Mesenchymal stem cell (in vitro differentiated cells and primary cell): ENCODE measurements around the gene LAGE3.
A peak's percentile ranks its signal among the peaks of the same experiment; 100 is the strongest.

ENCODE experiments used
- DNase-seq: peaks from one replicate; pipeline ENCODE4 v3.0.0-alpha.2; 2013
- H2AFZ ChIP-seq: one replicate; pipeline ENCODE4 v1.6.1; 2013; ENCODE audit warnings: low read depth, mild to moderate bottlenecking, control low read depth, inconsistent platforms, low read length, moderate library complexity
- H2AK5ac ChIP-seq: 2 replicates; pipeline ENCODE4 v1.6.1; 2013; ENCODE audit warnings: low read length, moderate library complexity, mild to moderate bottlenecking, inconsistent platforms; ENCODE audit not compliant: severe bottlenecking
- H2BK120ac ChIP-seq: one replicate; pipeline ENCODE4 v1.6.1; 2013; ENCODE audit warnings: low read depth, mild to moderate bottlenecking, inconsistent platforms, low read length, moderate library complexity
- H2BK12ac ChIP-seq, 2 experiments: one replicate each; pipeline ENCODE4 v1.6.1; 2013; ENCODE audit warnings: inconsistent platforms in 2 of 2, low read length in 2 of 2, mild to moderate bottlenecking in 2 of 2, moderate library complexity in 2 of 2, control low read depth in 1 of 2
- H2BK15ac ChIP-seq: one replicate; pipeline ENCODE4 v1.6.1; 2013; ENCODE audit warnings: mild to moderate bottlenecking, low read depth, inconsistent platforms; ENCODE audit not compliant: poor library complexity, severe bottlenecking
- H2BK5ac ChIP-seq: 2 replicates; pipeline ENCODE4 v1.6.1; 2013; ENCODE audit warnings: low read depth, mild to moderate bottlenecking, low read length, control low read depth, inconsistent platforms; ENCODE audit not compliant: poor library complexity, severe bottlenecking
- H3K14ac ChIP-seq, 2 experiments: one replicate each; pipeline ENCODE4 v1.6.1; 2013; ENCODE audit warnings: inconsistent platforms in 2 of 2, low read length in 2 of 2, control low read depth in 1 of 2, mild to moderate bottlenecking in 1 of 2, moderate library complexity in 1 of 2
- H3K18ac ChIP-seq, 2 experiments: one replicate each; pipeline ENCODE4 v1.6.1; 2013; ENCODE audit warnings: inconsistent platforms in 2 of 2, low read length in 2 of 2, control low read depth in 1 of 2, low read depth in 1 of 2, mild to moderate bottlenecking in 1 of 2
- H3K23ac ChIP-seq, 2 experiments: one replicate each; pipeline ENCODE4 v1.6.1; 2013; ENCODE audit warnings: inconsistent platforms in 2 of 2, low read length in 2 of 2, mild to moderate bottlenecking in 2 of 2, moderate library complexity in 2 of 2, control low read depth in 1 of 2
- H3K27ac ChIP-seq: 2 replicates; pipeline ENCODE4 v1.5.1; 2013; ENCODE audit warnings: mild to moderate bottlenecking, moderate library complexity, low read length, control low read depth, inconsistent platforms; ENCODE audit not compliant: poor library complexity, severe bottlenecking
- H3K27me3 ChIP-seq, 2 experiments: 2 replicates each; pipeline versions ENCODE4 v1.6.1 to v1.7.0; 2013; ENCODE audit warnings: low read length in 2 of 2, mild to moderate bottlenecking in 2 of 2, moderate library complexity in 2 of 2, control low read depth in 1 of 2, inconsistent platforms in 1 of 2; ENCODE audit not compliant: control insufficient read depth in 1 of 2, insufficient read depth in 1 of 2
- H3K36me3 ChIP-seq, 2 experiments: 2 replicates each; pipeline versions ENCODE4 v1.6.1 to v1.7.0; 2013; ENCODE audit warnings: low read length in 2 of 2, control low read depth in 1 of 2, inconsistent platforms in 1 of 2, low read depth in 1 of 2, mild to moderate bottlenecking in 1 of 2; ENCODE audit not compliant: insufficient read depth in 2 of 2, control insufficient read depth in 1 of 2
- H3K4ac ChIP-seq, 2 experiments: one replicate each; pipeline ENCODE4 v1.6.1; 2013; ENCODE audit warnings: inconsistent platforms in 2 of 2, low read length in 2 of 2, mild to moderate bottlenecking in 2 of 2, moderate library complexity in 2 of 2, control low read depth in 1 of 2, low read depth in 1 of 2
- H3K4me1 ChIP-seq: 2 replicates; pipeline ENCODE4 v1.6.1; 2013; ENCODE audit warnings: low read depth, low read length, control low read depth; ENCODE audit not compliant: control insufficient read depth, insufficient read depth
- H3K4me2 ChIP-seq: 2 replicates; pipeline ENCODE4 v1.6.1; 2013; ENCODE audit warnings: low read length, mild to moderate bottlenecking, inconsistent platforms; ENCODE audit not compliant: poor library complexity, severe bottlenecking
- H3K4me3 ChIP-seq, 2 experiments: 2 replicates each; pipeline versions ENCODE4 v1.5.1 to v1.7.0; 2013; ENCODE audit warnings: low read length in 2 of 2, mild to moderate bottlenecking in 2 of 2, control low read depth in 1 of 2, low read depth in 1 of 2; ENCODE audit not compliant: insufficient read depth in 1 of 2
- H3K79me1 ChIP-seq: replicated peaks from 2 replicates; pipeline ENCODE4 v1.6.1; 2013; ENCODE audit warnings: mild to moderate bottlenecking, control low read depth, low read length, inconsistent platforms; ENCODE audit not compliant: poor library complexity, severe bottlenecking
- H3K9ac ChIP-seq: 2 replicates; pipeline ENCODE4 v1.7.0; 2013; ENCODE audit warnings: mild to moderate bottlenecking, low read length, moderate library complexity
- H3K9me3 ChIP-seq: 2 replicates; pipeline ENCODE4 v1.7.0; 2013; ENCODE audit warnings: mild to moderate bottlenecking, low read length; ENCODE audit not compliant: control insufficient read depth
- H4K8ac ChIP-seq: one replicate; pipeline ENCODE4 v1.6.1; 2013; ENCODE audit warnings: inconsistent platforms, mild to moderate bottlenecking, low read length, moderate library complexity
- H4K91ac ChIP-seq: one replicate; pipeline ENCODE4 v1.6.1; 2013; ENCODE audit warnings: mild to moderate bottlenecking, low read length, inconsistent platforms
- WGBS: methylation state at CpG from one replicate; pipeline ENCODE4 v1.1.7; 2013; ENCODE audit warnings: mixed read lengths; 5-methylcytosine and 5-hydroxymethylcytosine counted together

The LAGE3 gene

GRCh38 chrX:154519389-154519788 is 40.3 kb upstream of the LAGE3 start:
- no peak overlapping the region for H3K27ac ChIP-seq
- H3K36me3 ChIP-seq, result no peaks in the 10 kb centered on the region
- H3K9ac ChIP-seq, result no peak overlapping the region
- 100% methylated on average over 7 of the region's 8 CpGs for WGBS
- no peak overlapping the region for H2BK120ac ChIP-seq
- H4K8ac ChIP-seq, result no peak overlapping the region
- no peak overlapping the region for H3K4ac ChIP-seq
- H2BK5ac ChIP-seq, result no peak overlapping the region
- no peak for DNase-seq
- H3K9me3 ChIP-seq, result no peaks in the 10 kb centered on the region
- no peak overlapping the region for H2AK5ac ChIP-seq
- no peak overlapping the region for H2BK15ac ChIP-seq
- no peak overlapping the region for H3K18ac ChIP-seq
- peaks cover 0 to 3% of the 10 kb centered on the region in 2 experiments for H3K27me3 ChIP-seq
- peaks cover 3% of the 10 kb centered on the region for H3K79me1 ChIP-seq
- H3K23ac ChIP-seq, result no peak overlapping the region
- H3K4me3 ChIP-seq, result no peak overlapping the region
- H4K91ac ChIP-seq, result no peak overlapping the region
- H3K4me1 ChIP-seq, result peaks cover 10% of the 10 kb centered on the region
- H2BK12ac ChIP-seq, result no peak overlapping the region
- H2AFZ ChIP-seq, result no peak overlapping the region
- no peak overlapping the region for H3K14ac ChIP-seq
- no peak overlapping the region for H3K4me2 ChIP-seq

GRCh38 chrX:154517101-154517781 is 38.2 kb upstream of the LAGE3 start:
- H4K8ac ChIP-seq, result peak overlapping the region; percentile 30
- peak overlapping the region; percentile 63 for H2AFZ ChIP-seq
- WGBS, result 21% methylated on average over 23 of the region's 25 CpGs
- H3K9me3 ChIP-seq, result no peaks in the 10 kb centered on the region
- peaks cover 10% of the 10 kb centered on the region for H3K4me1 ChIP-seq
- no peak overlapping the region for H2BK120ac ChIP-seq
- peak overlapping the region in 1 of 2 experiments; percentile 99 for H3K18ac ChIP-seq
- peak overlapping the region in 1 of 2 experiments; percentile 91 for H3K4ac ChIP-seq
- peak overlapping the region; percentile 67 for H4K91ac ChIP-seq
- H3K27me3 ChIP-seq, result peaks cover 0 to 3% of the 10 kb centered on the region in 2 experiments
- peaks cover 0 to 8% of the 10 kb centered on the region in 2 experiments for H3K36me3 ChIP-seq
- no peak overlapping the region for H2BK15ac ChIP-seq
- peak overlapping the region; percentile 87 for H3K9ac ChIP-seq
- H2BK5ac ChIP-seq, result no peak overlapping the region
- peak overlapping the region in 1 of 2 experiments; percentile 79 for H3K14ac ChIP-seq
- no peak overlapping the region for H2AK5ac ChIP-seq
- peaks cover 6% of the 10 kb centered on the region for H3K79me1 ChIP-seq
- H3K27ac ChIP-seq, result no peak overlapping the region
- peak overlapping the region in 1 of 2 experiments; percentile 74 for H3K4me3 ChIP-seq
- peak overlapping the region in 1 of 2 experiments; percentile 89 for H2BK12ac ChIP-seq
- H3K23ac ChIP-seq, result peak overlapping the region in 1 of 2 experiments; percentile 96
- no peak overlapping the region for H3K4me2 ChIP-seq
- peak; percentile 38 for DNase-seq

GRCh38 chrX:154516656-154517100 is 37.6 kb upstream of the LAGE3 start:
- Histone ChIP-seq H4K91ac (peak overlapping the region; percentile 61), H3K9ac (peak overlapping the region; percentile 87), H3K23ac (no peak overlapping the region), H3K9me3 (no peaks in the 10 kb centered on the region), H3K18ac (peak overlapping the region; percentile 83 to 99), H2BK12ac (no peak overlapping the region), H4K8ac (peak overlapping the region; percentile 60), H3K4me3 (peak overlapping the region; percentile 30 to 74), H3K79me1 (peaks cover 6% of the 10 kb centered on the region), H3K36me3 (peaks cover 0 to 10% of the 10 kb centered on the region in 2 experiments), H3K4me2 (peak overlapping the region; percentile 51), H2BK15ac (no peak overlapping the region), H3K27me3 (peaks cover 0 to 3% of the 10 kb centered on the region in 2 experiments), H3K4ac (peak overlapping the region in 1 of 2 experiments; percentile 87), H3K27ac (peak overlapping the region; percentile 35), H2BK5ac (no peak overlapping the region), H2BK120ac (no peak overlapping the region), H3K4me1 (peaks cover 10% of the 10 kb centered on the region), H2AK5ac (no peak overlapping the region), H3K14ac (no peak overlapping the region), H2AFZ (no peak overlapping the region)
- WGBS, result 5% methylated on average over 12 of the region's 19 CpGs
- peak; percentile 90 for DNase-seq

GRCh38 chrX:154515966-154516655 is 37.0 kb upstream of the LAGE3 start, which contains the start of gene FAM3A:
Gene FAM3A, minus strand, starts transcription at chrX:154516232. Its CDS starts 460 bp downstream, at chrX:154515772.
- Histone ChIP-seq H2AK5ac (no peak within 1 kb of the TSS), H3K4ac (peak within 1 kb of the TSS; percentile 87 to 91), H3K18ac (peak within 1 kb of the TSS; percentile 83 to 99), H3K9me3 (no peaks in the 10 kb centered on the region), H3K4me3 (peak within 1 kb of the TSS; percentile 69 to 82), H3K4me2 (peak within 1 kb of the TSS; percentile 77), H2BK120ac (no peak within 1 kb of the TSS), H3K9ac (peak within 1 kb of the TSS; percentile 87), H2AFZ (peak within 1 kb of the TSS; percentile 63), H3K27me3 (peaks cover 0 to 3% of the 10 kb centered on the region in 2 experiments), H3K79me1 (peaks cover 6% of the 10 kb centered on the region), H3K4me1 (peaks cover 10% of the 10 kb centered on the region), H2BK5ac (no peak within 1 kb of the TSS), H3K23ac (peak within 1 kb of the TSS in 1 of 2 experiments; percentile 40), H2BK15ac (no peak within 1 kb of the TSS), H3K14ac (peak within 1 kb of the TSS in 1 of 2 experiments; percentile 79), H3K27ac (peak within 1 kb of the TSS; percentile 35), H4K91ac (peak within 1 kb of the TSS; percentile 61), H3K36me3 (peaks cover 4 to 13% of the 10 kb centered on the region in 2 experiments), H2BK12ac (no peak within 1 kb of the TSS), H4K8ac (peak within 1 kb of the TSS; percentile 60)
- DNase-seq, result peak; percentile 87
- under 1% methylated on average over 35 of the region's 59 CpGs for WGBS
